Measurements from ENCODE around the gene PMS2.
"Not testable (repeated sequence)": the region's sequence is repeated elsewhere in the genome, so short reads cannot be mapped to it uniquely, and the experiment has no call there.

PMS2 gene

GRCh38 chr7:5926263-5926870 lies 82.5 kb downstream of the PMS2 start:
- DNase-seq; intact Hi-C loops (cut with DNase I): not testable (repeated sequence)

- intact Hi-C loops (cut with DNase I); DNase-seq: not testable (repeated sequence)
Observed at GRCh38 chr7:5924630-5925029, 84.2 kb downstream of the PMS2 start.

- intact Hi-C loops (cut with DNase I); DNase-seq: not testable (repeated sequence)
Observed at GRCh38 chr7:5924180-5924579, 84.7 kb downstream of the PMS2 start.

Data from posterior cingulate gyrus (tissue), 11 donors.